Measurements from ENCODE around the gene PITPNM1. TPM values are rescaled to one million over a fixed set of nuclear protein-coding genes. Genes with fewer than 3 reads are reported as not detected.

Gene PITPNM1
- polyA plus RNA-seq, 1 donor (not counting 4 experiments of a cell fraction or from before 2014, with no cell fraction given), result 15.9 TPM

DNA sequence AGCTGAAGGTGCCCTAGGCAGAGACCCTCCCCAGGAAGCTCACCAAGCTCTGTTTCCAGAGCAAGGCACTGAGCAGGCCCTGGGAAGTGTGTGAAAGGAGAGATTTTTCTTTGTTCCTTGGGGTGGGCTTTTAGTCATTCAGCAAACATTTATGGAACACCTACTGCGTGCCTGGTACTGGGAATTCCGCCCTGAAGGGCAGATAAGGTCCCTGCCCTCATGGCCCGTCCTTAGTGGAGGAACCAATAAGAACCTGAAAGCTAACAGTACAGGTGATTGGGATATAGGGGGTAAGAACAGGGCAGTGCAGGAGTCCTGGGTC lies 40.0 kb downstream of the PITPNM1 start:
- Histone ChIP-seq H3K36me3 (ENCODE audit: control insufficient read depth in 2 of 2, extremely low read depth in 1 of 2, insufficient read depth in 2 of 2, low read length in 2 of 2) (peaks cover 0 to 5% of the 10 kb centered on the region in 2 experiments), H3K9me3 (ENCODE audit: control insufficient read depth, low read depth, low read length) (no peaks in the 10 kb centered on the region), H3K9me1 (ENCODE audit: control insufficient read depth, extremely low read depth, insufficient read depth, low read length) (no peaks in the 10 kb centered on the region), H3K4me3 (ENCODE audit: control insufficient read depth in 2 of 3, extremely low read depth in 1 of 3, insufficient read depth in 2 of 3, low read depth in 1 of 3, low read length in 3 of 3) (peak overlapping the region; percentile 45 to 73 (median 46)), H3K4me2 (ENCODE audit: control insufficient read depth, extremely low read depth, insufficient read depth, low read depth, low read length) (peak overlapping the region; percentile 76), H2AFZ (ENCODE audit: control insufficient read depth, low read length) (no peak overlapping the region), H4K20me1 (ENCODE audit: control insufficient read depth, extremely low read depth, insufficient read depth, low read length) (no peaks in the 10 kb centered on the region), H3K79me2 (ENCODE audit: control insufficient read depth, insufficient read depth, low read length) (no peaks in the 10 kb centered on the region), H3K9ac (ENCODE audit: control insufficient read depth, extremely low read depth, insufficient read depth, low read length) (peak overlapping the region; percentile 64), H3K4me1 (ENCODE audit: control insufficient read depth, extremely low read depth, insufficient read depth, low read length) (peaks cover 23% of the 10 kb centered on the region), H3K27me3 (ENCODE audit: control insufficient read depth, extremely low read depth, insufficient read depth, low read length) (no peaks in the 10 kb centered on the region), H3K27ac (ENCODE audit: control insufficient read depth, insufficient read depth, low read length) (peak overlapping the region; percentile 69)
- no peak for FAIRE-seq
- TF ChIP-seq EZH2 (IDR thresholded peaks at IDR 0.05; ENCODE audit: low read length), result no peak
- TF ChIP-seq, protein P1, sequence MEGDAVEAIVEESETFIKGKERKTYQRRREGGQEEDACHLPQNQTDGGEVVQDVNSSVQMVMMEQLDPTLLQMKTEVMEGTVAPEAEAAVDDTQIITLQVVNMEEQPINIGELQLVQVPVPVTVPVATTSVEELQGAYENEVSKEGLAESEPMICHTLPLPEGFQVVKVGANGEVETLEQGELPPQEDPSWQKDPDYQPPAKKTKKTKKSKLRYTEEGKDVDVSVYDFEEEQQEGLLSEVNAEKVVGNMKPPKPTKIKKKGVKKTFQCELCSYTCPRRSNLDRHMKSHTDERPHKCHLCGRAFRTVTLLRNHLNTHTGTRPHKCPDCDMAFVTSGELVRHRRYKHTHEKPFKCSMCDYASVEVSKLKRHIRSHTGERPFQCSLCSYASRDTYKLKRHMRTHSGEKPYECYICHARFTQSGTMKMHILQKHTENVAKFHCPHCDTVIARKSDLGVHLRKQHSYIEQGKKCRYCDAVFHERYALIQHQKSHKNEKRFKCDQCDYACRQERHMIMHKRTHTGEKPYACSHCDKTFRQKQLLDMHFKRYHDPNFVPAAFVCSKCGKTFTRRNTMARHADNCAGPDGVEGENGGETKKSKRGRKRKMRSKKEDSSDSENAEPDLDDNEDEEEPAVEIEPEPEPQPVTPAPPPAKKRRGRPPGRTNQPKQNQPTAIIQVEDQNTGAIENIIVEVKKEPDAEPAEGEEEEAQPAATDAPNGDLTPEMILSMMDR (optimal IDR thresholded peaks at IDR 0.05 in 1 of 3, IDR thresholded peaks at IDR 0.05 in 1 of 3, conservative IDR thresholded peaks at IDR 0.05 in 1 of 3; ENCODE audit: extremely low read depth in 1 of 3, insufficient read depth in 2 of 3, low read length in 3 of 3), result no peak
- DNase-seq (ENCODE audit: low read depth, low spot score), result no peak
- dilution Hi-C loops (cut with MboI; ENCODE audit: extremely low pct_ligation_motif_present, low sequenced_read_pairs), result no loop called here

- TF ChIP-seq EZH2 (IDR thresholded peaks at IDR 0.05; ENCODE audit: low read length), result no peak
- TF ChIP-seq, protein P1 (optimal IDR thresholded peaks at IDR 0.05 in 1 of 3, IDR thresholded peaks at IDR 0.05 in 1 of 3, conservative IDR thresholded peaks at IDR 0.05 in 1 of 3; ENCODE audit: extremely low read depth in 1 of 3, insufficient read depth in 2 of 3, low read length in 3 of 3), result no peak
- Histone ChIP-seq H3K4me1 (ENCODE audit: control insufficient read depth, extremely low read depth, insufficient read depth, low read length) (peaks cover 25% of the 10 kb centered on the region), H3K27me3 (ENCODE audit: control insufficient read depth, extremely low read depth, insufficient read depth, low read length) (no peaks in the 10 kb centered on the region), H3K4me2 (ENCODE audit: control insufficient read depth, extremely low read depth, insufficient read depth, low read depth, low read length) (peak overlapping the region; percentile 76), H3K79me2 (ENCODE audit: control insufficient read depth, insufficient read depth, low read length) (no peaks in the 10 kb centered on the region), H3K9me3 (ENCODE audit: control insufficient read depth, low read depth, low read length) (no peaks in the 10 kb centered on the region), H2AFZ (ENCODE audit: control insufficient read depth, low read length) (peak overlapping the region; percentile 64), H3K36me3 (ENCODE audit: control insufficient read depth in 2 of 2, extremely low read depth in 1 of 2, insufficient read depth in 2 of 2, low read length in 2 of 2) (peaks cover 0 to 5% of the 10 kb centered on the region in 2 experiments), H3K4me3 (ENCODE audit: control insufficient read depth in 2 of 3, extremely low read depth in 1 of 3, insufficient read depth in 2 of 3, low read depth in 1 of 3, low read length in 3 of 3) (peak overlapping the region; percentile 45 to 73 (median 46)), H3K9me1 (ENCODE audit: control insufficient read depth, extremely low read depth, insufficient read depth, low read length) (no peaks in the 10 kb centered on the region), H3K27ac (ENCODE audit: control insufficient read depth, insufficient read depth, low read length) (peak overlapping the region; percentile 79), H4K20me1 (ENCODE audit: control insufficient read depth, extremely low read depth, insufficient read depth, low read length) (no peaks in the 10 kb centered on the region), H3K9ac (ENCODE audit: control insufficient read depth, extremely low read depth, insufficient read depth, low read length) (peak overlapping the region; percentile 64)
- FAIRE-seq (no peak), DNase-seq (ENCODE audit: low read depth, low spot score) (no peak)
- dilution Hi-C loops (cut with MboI; ENCODE audit: extremely low pct_ligation_motif_present, low sequenced_read_pairs), result no loop called here
Observed at GRCh38 chr11:67464411-67465188, 40.6 kb downstream of the PITPNM1 start.
